Heart left ventricle (tissue), 16 donors: ENCODE results near the gene MPV17L2. TPM values are rescaled to one million over a fixed set of nuclear protein-coding genes. Genes with fewer than 3 reads are reported as not detected.

Experiments used
- ATAC-seq, 4 donors: fragments of 200-7000 bp; cut with Tn5 transposase; one replicate each; pipeline ENCODE4 v1.9.1; 2020 to 2022; ENCODE audit warnings: moderate library complexity in 4 of 4, mild to moderate bottlenecking in 3 of 4, moderate number of reproducible peaks in 1 of 4
- DNase-seq, 5 donors: peaks; one replicate each; pipeline ENCODE4 v3.0.0-alpha.2; 2020
- H3K27ac ChIP-seq, 12 donors: fragments of 200-600 bp; sonication (generic) in 4 of 12; one replicate each; pipeline versions ENCODE4 v1.5.0 to v1.8.0; 2016 to 2022; ENCODE audit warnings: mild to moderate bottlenecking in 2 of 12
- H3K27me3 ChIP-seq, 9 donors: fragments of 200-600 bp; sonication (generic) in 2 of 9; one replicate each; pipeline versions ENCODE4 v1.5.1 to v1.8.0; 2016 to 2022; ENCODE audit warnings: mild to moderate bottlenecking in 3 of 9
- H3K36me3 ChIP-seq, 9 donors: fragments of 200-600 bp; sonication (generic) in 2 of 9; one replicate each; pipeline versions ENCODE4 v1.5.0 to v1.8.0; 2018 to 2022; ENCODE audit warnings: mild to moderate bottlenecking in 2 of 9
- H3K4me1 ChIP-seq, 12 donors: fragments of 200-600 bp; sonication (generic) in 4 of 12; one replicate each; pipeline versions ENCODE4 v1.5.0 to v1.8.0; 2016 to 2022; ENCODE audit warnings: mild to moderate bottlenecking in 3 of 12
- H3K4me3 ChIP-seq, 12 donors: fragments of 200-600 bp; sonication (generic) in 4 of 12; one replicate each; pipeline versions ENCODE4 v1.5.0 to v1.8.0; 2017 to 2022; ENCODE audit warnings: mild to moderate bottlenecking in 9 of 12, moderate library complexity in 4 of 12
- H3K9me3 ChIP-seq, 12 donors: fragments of 200-600 bp; sonication (generic) in 4 of 12; one replicate each; pipeline versions ENCODE4 v1.5.0 to v1.8.0; 2016 to 2022; ENCODE audit warnings: mild to moderate bottlenecking in 1 of 12
- CTCF ChIP-seq, 12 donors: fragments of 200-600 bp; sonication (generic) in 4 of 12; IDR thresholded peaks; one replicate each; pipeline versions ENCODE4 v1.5.0 to v1.8.0; 2018 to 2022; ENCODE audit warnings: antibody characterized with exemption in 12 of 12, mild to moderate bottlenecking in 5 of 12
- POLR2A ChIP-seq, 2 donors: fragments of 450-650 bp; IDR thresholded peaks; one replicate each; pipeline ENCODE4 v1.6.1; 2017; ENCODE audit warnings: antibody characterized with exemption in 2 of 2, mild to moderate bottlenecking in 2 of 2, moderate library complexity in 2 of 2
- WGBS, 4 donors: extraction: QIAGEN DNeasy Blood & Tissue Kit in 2 of 4; methylation state at CpG; one replicate each; pipeline versions ENCODE4 v1.1.5 to v1.1.7; 2013 to 2018; 5-methylcytosine and 5-hydroxymethylcytosine counted together
- intact Hi-C, 10 donors: fragments of 100-400 bp; cut with DNase I; formaldehyde crosslinking; loops; one replicate each; pipeline versions ENCODE4 v1.11.1 to v1.14.2; 2022
- polyA plus RNA-seq, 2 donors: library from polyadenylated mRNA; stranded (reverse); fragments of 200-250 nt; gene quantifications; one replicate each; pipeline ENCODE4 v1.2.3, GENCODE V29; 2013
- total RNA-seq, 9 donors: library from RNA; depleted of rRNA in 2 of 9; stranded (reverse); fragments of >200 nt in 2 of 9; fragmentation: NEBNext Ultra II Directional in 3 of 9; extraction: Animal tissue kit (Norgen Biotek cat#: 25700) in 3 of 9; gene quantifications; one replicate each; pipeline versions ENCODE4 v1.1.0 to v1.2.4, GENCODE V29; 2016 to 2023
- donor health status: ischemic (EF 13 %, LVEDD 7.1; RV severe dilation, severe dysfunction).
- donor health status: healthy with polysubstance abuse.
- donor health status: DM: no; HTN: yes; CAD: no.
- donor health status: DM: no; HTN: no; CAD: no.
- donor health status: ischemic (EF 25% LVEDD 6.9; RV normal size, moderate dysfunction).
- donor health status: ischemic (EF 25% LVEDD 5.7; RV mildly dilated, moderate dysfunction).
- donor health status: healthy.
- donor health status: DM: yes; HTN: yes; CAD: no.
- donor health status: ischemic (EF 35%, LVEDD 5.7; RV mildly dilated, moderate dysfunction).
- donor health status: nonischemic (EF 11% LVEDD 7.7; RV severe dilation, severe dysfunction).
- donor health status: DM: yes; HTN: yes; CAD: no.
- donor health status: PGD.
- donor health status: ischemic (EF 29% LVEDD 5.4; RV normal size, mild dysfunction).
- donor health status: nonischemic (EF 23%, LVEDD 6.1; RV moderate dilation, normal function).

MPV17L2 gene
- total and polyA plus RNA-seq, 11 donors = 10.6 to 59.3 (median 18.9) TPM

GRCh38 chr19:18214779-18215433, 21.9 kb downstream of the MPV17L2 start:
- Histone ChIP-seq H3K27ac (no peak overlapping the region), H3K4me3 (no peak overlapping the region), H3K27me3 (peaks cover 0 to 5% (median 0%) of the 10 kb centered on the region in 9 donors), H3K4me1 (no peaks in the 10 kb centered on the region), H3K9me3 (no peaks in the 10 kb centered on the region), H3K36me3 (no peaks in the 10 kb centered on the region)
- 64 to 83% (median 76%) methylated on average over 7 of the region's 7 CpGs for WGBS, 4 donors
- no peak for TF ChIP-seq POLR2A (IDR thresholded peaks at IDR 0.05)
- no peak for TF ChIP-seq CTCF (IDR thresholded peaks at IDR 0.05)
- no peak for DNase-seq
- no peak for ATAC-seq
- intact Hi-C loops = no loop called here

- no peaks in the 10 kb centered on the region for H3K9me3 ChIP-seq
- intact Hi-C loops = no loop called here
- WGBS, 4 donors = 91 to 94% (median 93%) methylated on average over 8 of the region's 8 CpGs
- H3K27ac ChIP-seq = no peak overlapping the region
- ATAC-seq (no peak), DNase-seq (no peak)
- no peaks in the 10 kb centered on the region for H3K36me3 ChIP-seq
- TF ChIP-seq CTCF (IDR thresholded peaks at IDR 0.05) (no peak), POLR2A (IDR thresholded peaks at IDR 0.05) (no peak)
- H3K4me1 ChIP-seq = no peaks in the 10 kb centered on the region
- peaks cover 0 to 17% (median 10%) of the 10 kb centered on the region in 9 donors for H3K27me3 ChIP-seq
- H3K4me3 ChIP-seq = no peak overlapping the region
Observed at GRCh38 chr19:18216789-18217188, 23.8 kb downstream of the MPV17L2 start.

- no peak for ATAC-seq
- Histone ChIP-seq H3K4me1 (no peaks in the 10 kb centered on the region), H3K9me3 (no peaks in the 10 kb centered on the region), H3K27me3 (peaks cover 0 to 22% (median 10%) of the 10 kb centered on the region in 9 donors), H3K4me3 (no peak overlapping the region), H3K36me3 (no peaks in the 10 kb centered on the region), H3K27ac (no peak overlapping the region)
- intact Hi-C loops = no loop called here
- WGBS, 4 donors = 88 to 89% (median 88%) methylated on average over 17 of the region's 17 CpGs
- DNase-seq = no peak
- TF ChIP-seq POLR2A (IDR thresholded peaks at IDR 0.05) = no peak
- no peak for TF ChIP-seq CTCF (IDR thresholded peaks at IDR 0.05)
Observed at GRCh38 chr19:18218159-18218558, 25.1 kb downstream of the MPV17L2 start.

- no peak for TF ChIP-seq POLR2A (IDR thresholded peaks at IDR 0.05)
- no peak for TF ChIP-seq CTCF (IDR thresholded peaks at IDR 0.05)
- H3K27me3 ChIP-seq = peaks cover 0 to 22% (median 10%) of the 10 kb centered on the region in 9 donors
- no peak for DNase-seq
- ATAC-seq = no peak
- H3K4me3 ChIP-seq = no peak overlapping the region
- WGBS, 4 donors = 77 to 93% (median 90%) methylated on average over 3 of the region's 3 CpGs
- H3K4me1 ChIP-seq = peaks cover 0 to 1% (median 0%) of the 10 kb centered on the region in 12 donors
- H3K36me3 ChIP-seq = no peaks in the 10 kb centered on the region
- intact Hi-C loops = no loop called here
- no peaks in the 10 kb centered on the region for H3K9me3 ChIP-seq
- no peak overlapping the region for H3K27ac ChIP-seq
Observed at GRCh38 chr19:18218600-18218999, 25.6 kb downstream of the MPV17L2 start.
